Activated T-cell treated with anti-CD3 and anti-CD28 coated beads, Interleukin-2, amount 50 U/mL, for 72 hours (primary cell): Measurements from ENCODE around the gene UGT1A8. TPM values are rescaled to one million over a fixed set of nuclear protein-coding genes. Genes with fewer than 3 reads are reported as not detected.

Experiments
- ATAC-seq, 2 donors: fragments of 150-1000 bp; cut with Tn5 transposase; replicated peaks in 1 of 2; 2 replicates each; pipeline ENCODE4 v1.10.0; 2021; ENCODE audit warnings: moderate library complexity in 2 of 2, mild to moderate bottlenecking in 1 of 2
- DNase-seq, 2 donors: peaks; one replicate each; pipeline ENCODE4 v3.0.0; 2021 to 2022; ENCODE audit warnings: mixed read lengths in 1 of 2
- H3K27ac Mint-ChIP-seq: one replicate; pipeline ENCODE4 v1.8.0; 2022; ENCODE audit warnings: mild to moderate bottlenecking, moderate library complexity, mixed read lengths
- H3K27me3 Mint-ChIP-seq: one replicate; pipeline ENCODE4 v1.8.0; 2022; ENCODE audit warnings: low read depth, mixed read lengths
- H3K36me3 Mint-ChIP-seq, 2 donors: one replicate each; pipeline ENCODE4 v1.8.0; 2022; ENCODE audit warnings: mixed read lengths in 2 of 2, mild to moderate bottlenecking in 1 of 2; ENCODE audit not compliant: insufficient read depth in 2 of 2
- H3K4me1 Mint-ChIP-seq: one replicate; pipeline ENCODE4 v1.8.0; 2022; ENCODE audit warnings: low read depth, mixed read lengths
- H3K4me3 Mint-ChIP-seq, 2 donors: one replicate each; pipeline ENCODE4 v1.8.0; 2022; ENCODE audit warnings: mild to moderate bottlenecking in 2 of 2, mixed read lengths in 2 of 2, moderate library complexity in 2 of 2
- H3K9me3 Mint-ChIP-seq, 2 donors: one replicate each; pipeline ENCODE4 v1.8.0; 2022; ENCODE audit warnings: mixed read lengths in 2 of 2
- total RNA-seq, 2 donors: library from RNA; stranded (reverse); gene quantifications; one replicate each; pipeline ENCODE4 v1.2.3, GENCODE V29; 2022

The UGT1A8 gene
- total RNA-seq, 2 donors from 2014 or later: not detected

- no peak for DNase-seq
- no peak for ATAC-seq
- H3K27me3 Mint-ChIP-seq: peaks cover 9% of the 10 kb centered on the region
- no peaks in the 10 kb centered on the region for H3K36me3 Mint-ChIP-seq
- peaks cover 0 to 4% of the 10 kb centered on the region in 2 donors for H3K9me3 Mint-ChIP-seq
- no peaks in the 10 kb centered on the region for H3K4me1 Mint-ChIP-seq
- no peak overlapping the region for H3K4me3 Mint-ChIP-seq
- H3K27ac Mint-ChIP-seq: no peak overlapping the region
These were observed 181.1 kb downstream of the UGT1A8 start for GRCh38 chr2:233798335-233799086.

GRCh38 chr2:233799087-233799665 lies 181.7 kb downstream of the UGT1A8 start:
- Mint-ChIP-seq H3K9me3 (peaks cover 0 to 4% of the 10 kb centered on the region in 2 donors), H3K4me3 (no peak overlapping the region), H3K4me1 (no peaks in the 10 kb centered on the region), H3K36me3 (no peaks in the 10 kb centered on the region), H3K27me3 (peaks cover 15% of the 10 kb centered on the region), H3K27ac (no peak overlapping the region)
- DNase-seq: no peak
- no peak for ATAC-seq

DNA sequence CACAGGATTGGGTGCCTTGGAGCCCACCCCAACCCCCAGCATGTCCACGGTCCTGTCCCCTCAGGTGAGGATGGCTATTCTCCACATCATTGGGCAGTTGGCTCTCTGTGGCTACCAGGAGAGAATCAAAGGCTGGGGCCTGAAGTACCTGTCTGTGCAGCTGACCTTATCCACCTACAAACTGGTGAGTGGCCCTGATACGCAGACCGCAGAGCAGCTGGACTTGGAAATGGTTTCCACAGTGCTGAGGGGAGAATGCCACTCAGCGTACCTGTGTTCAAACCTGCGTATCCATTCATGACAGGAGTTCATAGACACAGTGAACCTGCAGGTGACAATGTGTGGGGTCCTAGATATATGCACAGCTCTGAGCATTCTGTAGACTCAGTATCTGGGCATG lies 182.3 kb downstream of the UGT1A8 start:
- Mint-ChIP-seq H3K9me3 (peaks cover 0 to 4% of the 10 kb centered on the region in 2 donors), H3K36me3 (no peaks in the 10 kb centered on the region), H3K4me3 (no peak overlapping the region), H3K27me3 (peaks cover 17% of the 10 kb centered on the region), H3K27ac (no peak overlapping the region), H3K4me1 (no peaks in the 10 kb centered on the region)
- ATAC-seq (no peak), DNase-seq (no peak)

- peaks cover 17% of the 10 kb centered on the region for H3K27me3 Mint-ChIP-seq
- ATAC-seq (no peak), DNase-seq (no peak)
- no peak overlapping the region for H3K27ac Mint-ChIP-seq
- peaks cover 0 to 4% of the 10 kb centered on the region in 2 donors for H3K9me3 Mint-ChIP-seq
- no peaks in the 10 kb centered on the region for H3K36me3 Mint-ChIP-seq
- no peaks in the 10 kb centered on the region for H3K4me1 Mint-ChIP-seq
- H3K4me3 Mint-ChIP-seq: no peak overlapping the region
These were observed 182.8 kb downstream of the UGT1A8 start for GRCh38 chr2:233800208-233800607.

DNA sequence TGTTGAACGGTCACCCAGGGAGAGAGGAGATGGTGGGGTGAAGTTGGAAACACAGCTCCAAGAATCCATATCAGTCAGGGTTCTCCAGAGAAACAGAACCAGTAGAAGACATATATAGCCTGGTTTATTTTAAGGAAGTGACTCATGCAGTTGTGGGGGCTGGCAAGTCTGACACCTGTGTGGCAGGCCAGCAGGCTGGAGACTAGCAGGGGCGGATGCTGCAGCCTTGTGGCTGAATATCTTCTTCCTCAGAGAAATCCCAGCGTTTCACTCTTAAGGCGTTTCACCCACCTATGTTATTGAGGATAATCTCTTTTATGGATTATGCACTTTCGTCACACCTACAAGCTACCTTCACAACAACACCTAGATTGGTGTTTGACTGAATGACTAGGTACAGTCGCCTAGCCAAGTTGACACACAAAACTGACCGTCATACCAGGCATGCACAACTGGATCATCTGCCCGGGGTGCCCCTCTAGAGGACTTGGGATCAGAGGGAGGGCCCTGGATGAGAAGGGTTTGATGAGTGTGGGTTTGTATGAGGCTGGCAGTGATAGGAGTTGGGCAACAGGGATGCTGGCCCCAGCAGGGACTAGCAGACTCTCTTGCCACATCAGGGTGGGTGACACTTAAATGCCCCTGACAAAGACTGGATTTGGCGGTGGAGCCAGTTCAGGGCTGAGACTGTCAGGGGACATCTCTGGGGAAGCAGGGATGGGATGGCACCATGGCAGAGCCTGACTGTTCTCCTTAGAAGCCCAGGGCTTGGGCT lies 184.1 kb downstream of the UGT1A8 start:
- Mint-ChIP-seq H3K27ac (no peak overlapping the region), H3K4me1 (no peaks in the 10 kb centered on the region), H3K36me3 (no peaks in the 10 kb centered on the region), H3K4me3 (no peak overlapping the region), H3K9me3 (peaks cover 0 to 4% of the 10 kb centered on the region in 2 donors), H3K27me3 (peaks cover 17% of the 10 kb centered on the region)
- peak; percentile 55 to 59 for ATAC-seq
- DNase-seq: peak; percentile 6 to 15

GRCh38 chr2:233802132-233802815 lies 184.8 kb downstream of the UGT1A8 start:
- Mint-ChIP-seq H3K4me3 (no peak overlapping the region), H3K4me1 (no peaks in the 10 kb centered on the region), H3K27me3 (peaks cover 17% of the 10 kb centered on the region), H3K27ac (no peak overlapping the region), H3K9me3 (peaks cover 0 to 4% of the 10 kb centered on the region in 2 donors), H3K36me3 (no peaks in the 10 kb centered on the region)
- DNase-seq: no peak
- ATAC-seq: no peak

DNA sequence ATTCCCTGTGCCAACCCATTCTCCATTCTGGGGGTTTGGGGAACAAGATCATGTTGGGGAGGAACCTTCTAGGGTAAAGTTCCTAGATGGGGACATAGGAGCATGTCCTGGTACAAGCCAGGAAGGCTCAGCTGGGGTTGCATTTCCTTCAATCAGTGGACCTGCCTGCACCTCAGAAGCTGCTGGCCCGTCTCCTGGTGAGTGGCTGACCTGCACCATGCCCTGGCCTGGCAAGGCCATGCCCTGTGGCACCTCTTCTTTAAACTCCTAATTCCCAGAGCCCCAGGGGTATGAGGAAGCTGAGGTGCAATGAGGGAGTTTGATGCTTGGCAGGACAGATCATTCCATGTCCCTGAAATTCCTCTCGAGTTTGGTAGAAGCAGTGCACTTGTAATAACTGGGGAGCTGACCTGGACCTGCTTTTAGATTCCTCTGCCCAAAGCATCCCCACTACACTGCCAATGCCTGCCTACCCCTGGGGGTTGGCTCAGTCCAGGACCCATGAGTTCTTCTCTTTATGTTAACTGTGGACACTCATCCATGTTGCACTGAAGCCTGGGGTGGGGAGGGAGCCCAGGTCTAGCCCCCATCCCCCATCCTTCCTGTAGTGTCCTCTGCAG lies 186.0 kb downstream of the UGT1A8 start:
- Mint-ChIP-seq H3K9me3 (peaks cover 0 to 4% of the 10 kb centered on the region in 2 donors), H3K4me1 (no peaks in the 10 kb centered on the region), H3K27me3 (peaks cover 17% of the 10 kb centered on the region), H3K36me3 (no peaks in the 10 kb centered on the region), H3K27ac (no peak overlapping the region), H3K4me3 (no peak overlapping the region)
- ATAC-seq: no peak
- no peak for DNase-seq

DNA sequence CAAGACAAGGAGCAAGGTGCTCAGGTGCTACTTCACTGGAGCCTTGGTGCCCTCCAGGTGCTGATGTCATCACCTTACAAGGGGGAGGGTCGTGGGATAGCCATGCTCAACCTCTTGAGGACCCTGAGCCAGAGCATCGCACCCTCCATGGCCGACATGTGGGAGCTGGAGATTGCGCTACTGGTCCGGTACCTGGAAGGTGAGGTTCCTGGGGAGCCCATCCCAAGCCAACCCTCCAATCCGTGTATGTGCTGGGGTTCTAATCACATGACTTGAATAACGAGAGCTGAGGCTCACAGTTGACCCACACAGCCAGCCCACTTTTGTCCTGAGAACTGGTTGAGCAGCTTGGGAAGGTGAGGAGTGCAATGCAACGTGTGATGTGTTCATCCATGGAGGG lies 186.6 kb downstream of the UGT1A8 start:
- ATAC-seq (no peak), DNase-seq (no peak)
- H3K27me3 Mint-ChIP-seq: peaks cover 17% of the 10 kb centered on the region
- H3K4me3 Mint-ChIP-seq: no peak overlapping the region
- peaks cover 0 to 4% of the 10 kb centered on the region in 2 donors for H3K9me3 Mint-ChIP-seq
- H3K4me1 Mint-ChIP-seq: no peaks in the 10 kb centered on the region
- H3K36me3 Mint-ChIP-seq: no peaks in the 10 kb centered on the region
- H3K27ac Mint-ChIP-seq: no peak overlapping the region

DNA sequence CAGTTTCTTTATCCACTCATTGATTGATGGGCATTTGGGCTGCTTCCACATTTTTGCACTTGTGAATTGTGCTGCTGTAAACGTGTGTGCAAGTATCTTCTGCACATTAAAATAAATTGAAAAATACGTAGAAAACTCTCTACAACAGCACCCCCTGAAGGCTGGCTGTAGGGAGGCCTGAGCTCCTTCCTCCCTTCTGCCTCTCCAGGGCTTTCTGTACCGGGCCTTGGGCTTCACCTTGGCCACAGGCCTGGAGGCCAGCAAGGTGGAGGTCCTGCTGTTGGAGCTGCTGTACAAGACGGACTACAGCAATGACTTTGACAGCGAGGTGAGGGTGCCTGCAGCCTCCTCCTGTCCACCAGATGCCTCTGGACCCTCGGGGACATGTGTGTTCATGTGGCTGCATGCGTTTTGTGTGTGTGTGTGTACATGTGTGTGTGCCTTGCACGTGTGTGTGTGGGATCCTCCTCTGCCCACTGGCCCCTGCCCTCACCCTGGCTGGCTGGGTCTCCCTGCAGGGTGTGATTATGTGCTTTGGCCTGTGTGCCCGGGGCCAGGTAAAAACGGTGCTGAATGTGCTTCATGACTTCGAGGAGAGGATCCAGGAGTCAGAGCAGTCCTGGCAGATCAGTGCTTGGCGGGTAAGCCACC lies 189.9 kb downstream of the UGT1A8 start:
- H3K4me1 Mint-ChIP-seq: no peaks in the 10 kb centered on the region
- peaks cover 16% of the 10 kb centered on the region for H3K27me3 Mint-ChIP-seq
- H3K4me3 Mint-ChIP-seq: no peak overlapping the region
- no peaks in the 10 kb centered on the region for H3K9me3 Mint-ChIP-seq
- H3K36me3 Mint-ChIP-seq: no peaks in the 10 kb centered on the region
- ATAC-seq: no peak
- no peak for DNase-seq
- no peak overlapping the region for H3K27ac Mint-ChIP-seq

GRCh38 chr2:233807966-233808935 lies 190.8 kb downstream of the UGT1A8 start:
- Mint-ChIP-seq H3K9me3 (no peaks in the 10 kb centered on the region), H3K4me3 (no peak overlapping the region), H3K36me3 (no peaks in the 10 kb centered on the region), H3K27me3 (peaks cover 8% of the 10 kb centered on the region), H3K27ac (no peak overlapping the region), H3K4me1 (no peaks in the 10 kb centered on the region)
- ATAC-seq (no peak), DNase-seq (no peak)

DNA sequence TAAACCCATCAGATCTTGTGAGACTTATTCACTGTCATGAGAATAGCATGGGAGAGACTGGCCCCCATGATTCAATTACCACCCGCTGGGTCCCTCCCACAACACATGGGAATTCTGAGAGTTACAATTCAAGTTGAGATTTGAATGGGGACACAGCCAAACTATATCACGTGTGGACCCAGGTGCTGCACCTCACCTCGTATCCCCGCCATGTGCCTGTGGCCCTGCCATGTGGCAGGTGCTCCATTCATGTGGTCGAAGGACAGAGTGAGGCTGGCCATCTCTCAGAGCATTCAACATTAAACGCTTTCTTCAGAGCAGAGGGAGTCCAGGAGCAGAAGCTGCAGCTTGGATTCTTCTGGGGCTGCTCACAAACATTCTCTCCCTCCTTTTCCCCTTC lies 193.0 kb downstream of the UGT1A8 start:
- H3K27ac Mint-ChIP-seq: no peak overlapping the region
- H3K4me1 Mint-ChIP-seq: no peaks in the 10 kb centered on the region
- ATAC-seq (no peak), DNase-seq (no peak)
- no peaks in the 10 kb centered on the region for H3K36me3 Mint-ChIP-seq
- H3K9me3 Mint-ChIP-seq: no peaks in the 10 kb centered on the region
- H3K27me3 Mint-ChIP-seq: peaks cover 4% of the 10 kb centered on the region
- H3K4me3 Mint-ChIP-seq: no peak overlapping the region
